GM21360 (cell line): ENCODE data around the gene KIF9.
"Not testable (repeated sequence)": the region's sequence is repeated elsewhere in the genome, so short reads cannot be mapped to it uniquely, and the experiment has no call there.

Source experiments
- ATAC-seq: cut with Tn5 transposase; IDR thresholded peaks from one replicate; pipeline ENCODE4 v1.9.1; 2021; ENCODE audit warnings: mild to moderate bottlenecking, moderate library complexity; ENCODE audit not compliant: unreplicated experiment

KIF9 gene

DNA sequence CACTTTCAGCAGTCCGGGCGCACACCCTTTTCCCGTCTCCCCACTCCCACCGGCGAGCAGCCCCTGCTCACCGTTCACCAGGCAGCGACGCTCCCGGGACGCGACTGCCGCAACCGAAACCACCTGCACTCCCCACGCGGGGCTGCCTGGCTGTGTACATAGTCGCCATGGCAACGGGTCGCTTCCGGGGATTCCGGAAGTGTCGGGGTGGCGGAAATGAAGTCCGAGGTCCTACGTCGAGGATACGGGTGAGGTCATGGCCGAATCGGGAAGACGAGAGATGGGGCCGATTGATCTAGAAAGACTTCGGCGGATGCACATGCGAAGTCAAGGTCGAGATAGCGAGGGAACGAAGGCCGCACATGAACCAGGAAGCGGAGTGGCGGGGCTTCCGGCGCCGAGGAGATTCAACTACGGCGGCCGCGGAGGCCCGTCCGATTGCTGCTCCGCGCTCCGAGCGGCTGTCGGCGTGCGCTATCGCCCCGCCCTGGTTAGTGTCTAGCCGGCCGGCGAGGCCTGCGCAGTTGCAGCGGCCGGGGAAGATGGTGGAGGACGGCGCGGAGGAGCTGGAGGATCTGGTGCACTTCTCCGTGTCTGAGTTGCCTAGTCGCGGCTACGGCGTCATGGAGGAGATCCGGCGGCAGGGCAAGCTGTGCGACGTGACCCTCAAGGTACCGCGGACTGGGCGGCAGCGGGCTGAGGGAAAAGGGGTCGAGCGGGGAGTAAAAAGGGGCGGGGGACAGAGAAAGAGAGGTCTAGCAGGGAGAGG is at the start of gene KIF9, which contains the start of gene KLHL18:
TSS of gene KIF9 (minus strand) at position 376 of the 769 bp plus-strand sequence. CDS start 5,425 bp downstream, outside the sequence.
TSS of gene KLHL18 (plus strand) at position 521 of the 769 bp plus-strand sequence. CDS start at position 543, 22 bp downstream.
- ATAC-seq = peak; percentile 76

DNA sequence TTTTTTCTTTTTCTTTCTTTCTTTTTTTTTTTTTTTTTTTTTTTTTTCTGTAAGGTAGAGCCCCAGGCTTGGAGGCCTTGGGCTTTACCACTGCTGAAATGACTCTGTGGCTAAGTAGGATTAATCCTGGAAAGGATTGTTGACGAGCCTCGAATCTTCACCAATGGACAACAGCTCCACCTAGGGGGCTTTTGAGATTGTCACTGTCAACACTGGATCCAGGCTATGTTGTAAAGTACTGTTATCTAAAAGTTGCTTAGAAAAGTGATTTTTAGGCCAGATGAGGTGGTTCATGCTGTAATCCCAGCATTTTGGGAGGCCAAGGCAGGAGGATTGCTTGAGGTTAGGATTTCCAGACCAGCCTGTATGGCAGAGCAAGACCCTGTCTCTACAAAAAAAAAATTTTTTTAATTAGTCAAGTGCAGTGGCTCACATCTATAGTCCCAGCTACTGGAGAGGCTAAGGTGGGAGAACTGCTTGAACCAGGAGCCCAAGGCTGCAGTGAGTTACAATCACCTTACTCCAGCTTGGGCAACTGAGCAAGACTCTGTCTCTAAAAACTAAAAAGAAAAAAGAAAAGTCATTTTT is 41.8 kb upstream of the KIF9 start:
- no peak for ATAC-seq

- no peak for ATAC-seq
These were observed 41.1 kb upstream of the KIF9 start for GRCh38 chr3:47323431-47324277.

DNA sequence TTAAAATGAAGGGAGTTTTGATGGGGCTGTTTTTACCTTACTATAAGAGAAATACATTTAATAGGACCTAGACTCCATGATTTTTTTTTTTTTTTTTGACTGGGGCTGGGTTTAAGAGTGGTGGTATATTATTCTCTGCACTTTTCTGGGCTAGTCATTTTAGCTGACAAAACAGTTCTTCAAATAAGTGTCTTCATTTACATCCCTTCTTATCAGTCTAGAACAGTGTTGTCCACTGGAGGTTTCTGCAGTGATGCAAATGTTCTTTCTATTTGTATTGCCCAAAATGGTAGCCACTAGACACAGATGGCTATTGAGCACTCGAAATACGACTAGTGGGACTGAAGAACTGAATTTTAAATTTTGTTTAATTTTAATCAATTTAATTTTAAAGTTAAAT is 37.4 kb upstream of the KIF9 start:
- no peak for ATAC-seq

GRCh38 chr3:47318916-47319315 is 36.3 kb upstream of the KIF9 start:
- no peak for ATAC-seq

DNA sequence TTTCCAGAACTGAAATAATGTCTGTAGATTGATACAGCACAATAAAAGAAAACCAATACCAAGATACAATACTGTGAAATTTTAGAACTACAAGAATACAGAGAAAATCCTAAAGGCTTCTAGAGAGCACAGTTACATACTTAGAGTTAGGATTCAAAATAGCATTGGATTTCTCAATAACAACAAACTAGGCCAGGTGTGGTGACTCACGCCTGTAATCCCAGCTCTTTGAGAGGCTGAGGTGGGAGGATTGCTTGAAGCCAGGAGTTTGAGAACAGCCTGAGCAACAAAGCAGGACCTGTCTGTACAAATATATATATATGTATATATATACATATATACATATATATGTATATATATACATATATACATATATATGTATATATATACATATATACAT is 33.6 kb upstream of the KIF9 start:
- ATAC-seq = not testable (repeated sequence)

DNA sequence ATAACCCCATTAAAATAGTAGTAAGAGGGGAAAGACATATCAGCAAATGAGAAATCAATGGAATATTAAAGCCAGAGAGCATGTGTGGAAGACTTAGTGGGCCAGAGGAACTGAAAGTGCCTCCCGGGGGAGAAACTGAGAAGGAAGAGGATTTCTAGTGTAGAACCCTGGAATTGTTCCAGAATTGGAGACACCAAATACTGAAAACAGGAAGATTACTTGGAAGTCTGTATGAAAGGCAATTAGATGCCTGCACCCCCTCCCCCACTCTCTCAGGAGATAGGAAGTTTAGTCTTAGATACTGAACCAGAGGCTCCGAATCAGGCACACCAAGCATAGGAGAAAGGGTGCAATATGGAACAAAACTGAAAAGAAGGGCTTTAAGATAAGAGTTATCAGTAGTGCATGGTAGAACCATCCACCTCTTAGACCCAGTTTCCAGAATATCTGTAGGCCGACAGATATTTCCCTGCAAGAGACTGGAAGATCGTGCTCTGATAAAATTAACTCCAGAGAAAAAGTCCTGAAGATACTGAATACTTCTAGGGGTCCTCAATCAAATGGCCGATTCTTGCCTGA is 32.6 kb upstream of the KIF9 start:
- ATAC-seq = no peak

DNA sequence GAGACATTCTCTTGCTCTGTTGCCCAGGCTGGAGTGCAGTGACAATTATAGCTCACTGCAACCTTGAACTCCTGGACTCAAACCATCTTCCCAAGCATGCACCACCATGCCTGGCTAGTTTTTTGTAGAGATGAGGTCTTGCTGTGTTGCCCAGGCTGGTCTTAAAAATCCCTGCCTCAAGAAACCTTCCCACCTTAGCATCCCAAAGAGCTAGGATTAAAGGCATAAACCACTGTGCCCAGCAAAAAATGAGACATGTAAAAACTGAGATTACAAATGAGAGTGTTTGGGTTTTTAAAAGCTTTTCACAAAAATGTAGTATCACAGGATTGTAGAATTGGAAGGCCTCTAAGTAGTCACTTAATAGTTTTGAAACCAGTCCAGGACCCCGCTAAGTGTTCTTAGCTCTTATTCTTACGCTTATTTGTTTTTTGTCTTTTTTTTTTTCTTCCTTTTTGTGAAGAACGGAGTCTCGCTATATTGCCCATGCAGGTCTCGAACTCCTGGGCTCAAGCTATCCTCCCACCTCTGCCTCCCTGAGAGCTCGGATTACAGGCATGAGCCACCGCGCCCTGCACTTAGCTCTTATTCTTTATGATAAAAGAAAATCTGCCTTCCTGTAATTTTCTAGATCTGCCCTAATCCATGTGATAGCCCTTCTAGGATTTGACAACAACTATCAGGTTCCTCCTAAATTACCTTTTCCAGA is 31.6 kb upstream of the KIF9 start:
- ATAC-seq = no peak

DNA sequence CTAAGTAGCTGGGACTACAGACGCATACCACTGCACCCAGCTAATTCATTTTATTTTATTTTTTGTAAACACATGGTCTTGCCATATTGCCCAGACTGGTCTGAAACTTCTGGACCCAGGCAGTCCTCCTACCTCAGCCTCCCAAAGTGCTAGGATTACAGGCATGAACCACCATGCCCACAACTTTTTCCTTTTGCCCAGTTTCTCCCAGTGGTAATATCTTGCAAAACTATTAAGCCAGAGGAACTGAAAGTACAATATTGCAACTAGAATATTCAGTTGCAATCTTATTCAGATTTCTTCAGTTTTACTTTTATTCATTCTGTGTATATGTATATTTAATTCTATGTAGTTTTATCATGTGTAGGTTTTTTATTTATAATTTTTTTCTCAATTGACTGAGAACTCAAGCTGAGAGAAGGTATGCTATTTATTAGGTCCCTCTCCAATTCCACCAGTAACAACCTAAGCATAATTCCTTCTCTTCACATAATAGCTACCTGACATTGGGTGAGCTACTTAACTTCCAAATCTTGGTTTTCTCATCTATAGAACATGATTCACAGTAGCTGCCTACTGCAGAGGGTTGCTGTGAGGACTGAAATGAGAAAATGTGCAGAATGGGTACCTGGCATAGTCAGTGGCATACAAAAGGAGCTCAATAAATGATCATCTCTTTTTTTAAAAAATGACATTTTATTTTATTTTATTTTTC is 30.9 kb upstream of the KIF9 start:
- no peak for ATAC-seq

DNA sequence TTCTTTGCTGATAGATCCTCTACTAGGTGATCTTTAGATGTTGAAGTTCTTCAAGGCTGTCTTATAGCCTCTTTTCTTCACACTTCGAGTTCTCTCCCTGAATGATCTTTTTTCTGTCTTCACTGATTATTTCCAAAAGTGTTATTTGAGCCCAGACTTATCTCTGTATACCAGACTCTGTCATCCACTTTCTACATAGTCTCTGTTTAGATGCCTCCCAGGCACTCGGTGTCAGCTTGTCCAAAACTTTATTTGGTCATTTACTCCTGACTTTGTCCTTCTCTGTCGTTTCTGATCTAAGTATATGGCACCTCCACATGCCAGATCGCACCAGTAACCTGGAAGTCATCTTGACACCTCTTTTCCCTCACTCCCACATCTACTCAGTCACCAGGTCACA is 27.8 kb upstream of the KIF9 start:
- ATAC-seq = no peak

- ATAC-seq = not testable (repeated sequence)
These were observed 26.6 kb upstream of the KIF9 start for GRCh38 chr3:47309231-47309630.

DNA sequence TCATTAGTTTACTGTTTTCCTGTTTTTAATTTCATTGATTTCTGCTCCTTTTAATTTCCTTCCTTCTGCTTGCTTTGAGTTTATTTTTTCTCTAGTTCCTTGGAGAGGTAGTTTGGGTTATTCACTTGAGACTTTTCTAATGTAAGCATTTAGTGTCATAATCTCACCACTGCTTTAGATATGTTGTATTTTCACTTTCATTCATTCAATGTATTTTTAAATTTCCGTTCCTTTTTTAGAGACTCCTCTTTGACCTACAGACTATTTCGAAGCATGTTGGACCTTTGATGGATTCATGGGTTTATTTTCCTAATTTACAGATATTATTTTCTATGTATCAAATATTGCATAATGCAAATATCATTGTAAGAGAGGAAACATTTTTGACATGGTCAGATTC is 23.4 kb upstream of the KIF9 start:
- ATAC-seq = no peak

- no peak for ATAC-seq
These were observed 18.9 kb upstream of the KIF9 start for GRCh38 chr3:47301456-47301855.

GRCh38 chr3:47299381-47300318 is 17.1 kb upstream of the KIF9 start:
- ATAC-seq = no peak

DNA sequence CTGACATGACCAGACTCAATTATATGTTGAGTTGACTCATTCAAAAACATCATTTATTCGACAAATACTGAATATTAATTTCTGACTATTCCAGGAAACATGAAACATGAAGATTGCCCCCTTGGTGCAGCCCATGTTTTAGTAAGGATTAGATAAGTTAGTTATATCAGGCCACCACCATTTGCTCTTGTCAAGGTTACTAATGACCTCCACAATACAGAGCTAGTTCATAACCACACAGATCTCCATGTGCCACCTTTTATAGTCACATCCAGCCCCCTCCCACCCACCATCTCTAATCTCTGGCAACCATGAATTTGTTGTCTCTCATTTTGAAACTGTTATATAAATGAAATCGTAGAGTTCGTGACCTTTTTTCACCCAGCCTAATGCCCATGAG is 15.8 kb upstream of the KIF9 start:
- ATAC-seq = no peak

DNA sequence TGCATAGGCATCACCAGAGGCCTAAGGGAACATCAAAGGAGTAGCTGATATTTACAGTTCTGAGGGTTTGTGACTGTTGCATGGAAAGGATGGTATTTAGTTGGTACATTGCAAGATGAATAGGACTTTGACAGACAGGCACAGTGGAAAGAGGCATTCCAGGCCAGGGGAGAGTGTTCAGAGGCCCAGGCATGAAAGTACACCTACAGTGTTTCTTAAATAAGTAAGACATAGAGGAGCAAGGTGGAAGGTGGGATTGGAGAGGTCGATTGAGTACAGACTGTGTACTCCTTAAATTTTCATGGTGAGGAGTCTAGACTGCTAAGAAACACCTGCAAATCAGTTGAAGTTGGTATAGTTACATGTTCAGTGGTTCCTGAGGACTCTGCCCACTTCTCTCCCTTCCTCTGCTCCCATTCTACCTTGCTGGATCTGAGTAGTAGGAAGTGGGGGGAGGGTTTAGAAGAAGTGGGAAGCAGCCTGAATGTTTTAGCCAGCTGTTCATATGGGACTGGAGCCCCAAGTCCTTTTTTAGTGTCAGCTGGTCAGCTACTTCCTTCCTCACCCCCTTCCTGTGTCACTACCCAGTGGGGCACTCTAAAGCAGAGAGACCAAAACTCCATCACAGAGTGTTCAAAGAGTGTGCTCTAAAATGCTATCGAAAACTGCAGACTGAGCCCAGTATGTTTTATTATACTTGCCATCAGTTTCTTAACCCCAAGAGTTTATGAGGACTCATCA is 14.1 kb upstream of the KIF9 start:
- ATAC-seq = no peak

GRCh38 chr3:47295976-47296375 is 13.4 kb upstream of the KIF9 start:
- ATAC-seq = no peak

GRCh38 chr3:47295322-47295721 is 12.7 kb upstream of the KIF9 start:
- no peak for ATAC-seq
